GM15510 (cell line): Measurements from ENCODE around the gene DHRSX.

Source experiments
- POLR2A ChIP-seq: IDR thresholded peaks from 3 replicates; pipeline ENCODE4 v1.6.1; 2011; ENCODE audit warnings: borderline replicate concordance; ENCODE audit not compliant: insufficient read length; ENCODE audit errors: extremely low read depth

DHRSX gene

GRCh38 chrX:2220829-2221567 lies 279.8 kb downstream of the DHRSX start:
- TF ChIP-seq POLR2A, result no peak

GRCh38 chrX:2220296-2220695 lies 280.5 kb downstream of the DHRSX start:
- TF ChIP-seq POLR2A, result no peak

- no peak for TF ChIP-seq POLR2A
Measured at GRCh38 chrX:2193273-2193592, 307.5 kb downstream of the DHRSX start.

GRCh38 chrX:2192584-2193272 lies 308.0 kb downstream of the DHRSX start:
- TF ChIP-seq POLR2A, result no peak

GRCh38 chrX:2188840-2189239 lies 311.9 kb downstream of the DHRSX start:
- TF ChIP-seq POLR2A, result no peak

GRCh38 chrX:2188330-2188792 lies 312.4 kb downstream of the DHRSX start:
- TF ChIP-seq POLR2A, result no peak

- no peak for TF ChIP-seq POLR2A
Measured at GRCh38 chrX:2187352-2188115, 313.2 kb downstream of the DHRSX start.

GRCh38 chrX:2185341-2186082 lies 315.3 kb downstream of the DHRSX start:
- TF ChIP-seq POLR2A, result no peak

GRCh38 chrX:2184089-2184488 lies 316.7 kb downstream of the DHRSX start:
- no peak for TF ChIP-seq POLR2A

GRCh38 chrX:2183193-2183725 lies 317.5 kb downstream of the DHRSX start:
- no peak for TF ChIP-seq POLR2A

- TF ChIP-seq POLR2A, result no peak
Measured at GRCh38 chrX:2177541-2177940, 323.2 kb downstream of the DHRSX start.

- no peak for TF ChIP-seq POLR2A
Measured at GRCh38 chrX:2176733-2177132, 324.0 kb downstream of the DHRSX start.

- no peak for TF ChIP-seq POLR2A
Measured at GRCh38 chrX:2176274-2176673, 324.5 kb downstream of the DHRSX start.

- TF ChIP-seq POLR2A, result no peak
Measured at GRCh38 chrX:2172359-2172758, 328.4 kb downstream of the DHRSX start.
